ENCODE data around the gene GABPB1.
"Not testable (repeated sequence)": the region's sequence is repeated elsewhere in the genome, so short reads cannot be mapped to it uniquely, and the experiment has no call there.

GABPB1 gene

GRCh38 chr15:50354838-50355618, at the start of gene GABPB1:
TSS of gene GABPB1 (minus strand) at chr15:50355198. CDS start at chr15:50309798, 45,400 bp downstream.
- DNase-seq, result peak; percentile 92 to 93

GRCh38 chr15:50391561-50391960, 36.6 kb upstream of the GABPB1 start:
- DNase-seq, result not testable (repeated sequence)

GRCh38 chr15:50390554-50391264, 35.7 kb upstream of the GABPB1 start:
- DNase-seq, result no peak

- DNase-seq, result peak; percentile 25 to 40
Measured at GRCh38 chr15:50382408-50382807, 27.4 kb upstream of the GABPB1 start.

GRCh38 chr15:50381438-50381837, 26.4 kb upstream of the GABPB1 start:
- DNase-seq, result no peak

- DNase-seq, result no peak
Measured at GRCh38 chr15:50380089-50380488, 25.1 kb upstream of the GABPB1 start.

- not testable (repeated sequence) for DNase-seq
Measured at GRCh38 chr15:50379413-50379812, 24.4 kb upstream of the GABPB1 start.

GRCh38 chr15:50378776-50379175, 23.8 kb upstream of the GABPB1 start:
- DNase-seq, result no peak

- peak in 1 of 2 experiments; percentile 13 for DNase-seq
Measured at GRCh38 chr15:50377867-50378751, 23.1 kb upstream of the GABPB1 start.

- DNase-seq, result not testable (repeated sequence)
Measured at GRCh38 chr15:50369564-50369963, 14.6 kb upstream of the GABPB1 start.

- DNase-seq, result no peak
Measured at GRCh38 chr15:50365971-50366370, 11.0 kb upstream of the GABPB1 start.

GRCh38 chr15:50365570-50365969, 10.6 kb upstream of the GABPB1 start:
- no peak for DNase-seq

- no peak for DNase-seq
Measured at GRCh38 chr15:50363612-50364011, 8.6 kb upstream of the GABPB1 start.

- no peak for DNase-seq
Measured at GRCh38 chr15:50361756-50362155, 6.8 kb upstream of the GABPB1 start.

GRCh38 chr15:50358845-50359244, 3.8 kb upstream of the GABPB1 start:
- peak; percentile 48 to 55 for DNase-seq

GRCh38 chr15:50355980-50356379, 982 bp upstream of the GABPB1 start:
- DNase-seq, result no peak

- no peak for DNase-seq
Measured at GRCh38 chr15:50355619-50355905, 564 bp upstream of the GABPB1 start.

- DNase-seq, result peak; percentile 69 to 75
Measured at GRCh38 chr15:50353975-50354837, 792 bp downstream of the GABPB1 start.

GRCh38 chr15:50353251-50353974, 1.6 kb downstream of the GABPB1 start:
- DNase-seq, result peak; percentile 60 to 64

- no peak for DNase-seq
Measured at GRCh38 chr15:50350621-50351020, 4.4 kb downstream of the GABPB1 start.

- no peak for DNase-seq
Measured at GRCh38 chr15:50345298-50345697, 9.7 kb downstream of the GABPB1 start.

GRCh38 chr15:50344006-50344464, 11.0 kb downstream of the GABPB1 start:
- no peak for DNase-seq

All from Kasumi-1 (cell line).